T47D (cell line): ENCODE measurements around the gene PRDM4.

Source experiments
- DNase-seq, 2 experiments: peaks; one replicate each; pipeline versions ENCODE4 v3.0.0 to v3.0.0-alpha.2; 2011 to 2012; ENCODE audit warnings: low read depth in 1 of 2, low spot score in 1 of 2
- JUND ChIP-seq: IDR thresholded peaks from 2 replicates; pipeline ENCODE4 v1.6.1; 2012; ENCODE audit warnings: low read depth
- in situ Hi-C: cut with HindIII; loops from 2 replicates; pipeline ENCODE4 v1.10.0; 2016; ENCODE audit warnings: low sequenced_read_pairs, low pct_unique_long_range_greater_than_20kb

Gene PRDM4

DNA sequence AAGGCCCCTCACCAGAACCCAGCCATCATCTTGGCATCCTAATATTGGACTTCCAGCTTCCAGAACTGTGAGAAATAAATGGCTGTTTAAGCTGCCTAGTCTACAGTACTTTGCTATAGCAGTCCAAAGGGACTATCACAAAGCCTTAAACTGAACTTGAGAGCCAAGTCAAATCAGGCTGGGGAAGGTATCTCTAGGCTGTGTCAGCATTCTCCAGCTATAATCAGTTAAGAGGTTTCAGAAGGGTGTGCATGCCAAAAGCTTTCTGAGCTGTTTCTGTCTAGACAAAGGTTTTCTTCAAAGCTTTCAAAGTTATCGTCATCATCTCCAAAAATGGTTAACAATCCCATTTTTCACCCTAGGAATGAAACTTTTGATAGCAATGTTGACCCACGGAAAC is 21.1 kb upstream of the PRDM4 start:
- in situ Hi-C loops, result no loop called here
- TF ChIP-seq JUND, result no peak
- DNase-seq, result no peak

GRCh38 chr12:107780298-107780697 is 19.4 kb upstream of the PRDM4 start:
- no peak for DNase-seq
- no peak for TF ChIP-seq JUND
- in situ Hi-C loops, result no loop called here

DNA sequence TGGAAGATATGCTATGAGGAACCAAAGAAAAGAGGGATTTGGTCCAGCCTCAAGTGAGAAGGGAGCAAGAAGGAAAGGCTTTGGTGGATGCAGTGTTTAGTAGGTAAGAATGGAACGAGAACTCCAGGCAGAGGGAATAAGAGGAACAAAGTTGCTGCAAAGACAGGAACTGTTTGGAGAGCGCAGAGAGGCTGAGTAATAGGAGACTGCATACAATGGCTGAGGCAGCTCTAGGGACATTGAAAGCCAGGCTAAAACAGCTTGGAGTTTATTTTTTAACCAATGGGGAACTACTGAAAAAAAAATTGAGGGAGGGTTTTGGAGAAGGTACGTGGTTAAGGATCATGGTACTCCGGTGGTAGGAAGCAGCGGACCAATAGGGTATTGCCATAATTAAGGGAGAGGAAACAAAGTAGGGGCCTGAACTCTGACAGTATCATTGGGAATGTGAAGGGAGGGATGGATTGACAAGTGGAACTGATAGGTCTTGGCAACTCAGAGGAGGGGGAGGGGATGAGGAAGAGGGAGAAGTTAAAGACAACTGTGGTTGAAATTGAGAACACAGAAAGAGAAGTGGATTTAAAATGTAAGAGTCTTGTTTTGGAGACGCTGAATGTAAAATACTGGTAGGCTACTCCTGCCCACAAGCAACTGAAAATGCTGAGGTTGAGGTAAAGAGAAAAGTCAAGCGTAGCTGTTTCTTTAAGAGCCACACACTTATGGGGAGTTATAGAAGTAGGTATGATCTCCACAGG is 18.3 kb upstream of the PRDM4 start:
- in situ Hi-C loops, result no loop called here
- DNase-seq, result no peak
- no peak for TF ChIP-seq JUND

DNA sequence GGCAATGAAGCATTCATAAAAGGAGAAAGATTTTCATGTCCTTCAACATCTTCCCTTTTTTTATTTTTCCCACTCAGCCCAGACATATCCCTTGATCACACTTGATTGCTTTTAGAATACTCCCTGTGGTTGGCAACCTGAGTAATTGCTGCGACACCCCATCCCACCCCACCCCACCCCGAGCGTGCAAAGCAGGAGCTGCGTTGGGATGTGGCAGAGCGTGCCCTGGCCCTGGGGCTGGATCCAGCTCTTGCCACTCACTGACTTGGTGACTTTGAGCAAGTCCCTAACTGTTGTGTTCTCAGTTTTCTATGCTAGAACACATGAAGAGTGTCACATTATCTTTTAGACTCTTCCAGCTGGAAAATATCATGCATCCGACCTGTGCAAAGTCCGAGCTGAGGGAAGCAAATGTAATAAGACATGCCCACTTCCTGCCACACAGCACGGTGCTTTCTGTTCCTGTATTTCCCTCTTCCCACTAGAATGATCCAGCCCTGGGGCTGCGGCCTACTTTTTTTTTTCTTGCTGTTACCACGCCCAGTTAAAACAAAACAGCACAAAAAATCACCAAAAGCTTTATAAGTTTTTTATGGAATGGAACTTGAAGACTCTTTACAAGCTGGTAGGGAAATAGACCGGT is 17.6 kb upstream of the PRDM4 start:
- no peak for TF ChIP-seq JUND
- DNase-seq, result no peak
- in situ Hi-C loops, result no loop called here

GRCh38 chr12:107776171-107776570 is 15.2 kb upstream of the PRDM4 start:
- in situ Hi-C loops, result no loop called here
- DNase-seq, result no peak
- TF ChIP-seq JUND, result no peak

DNA sequence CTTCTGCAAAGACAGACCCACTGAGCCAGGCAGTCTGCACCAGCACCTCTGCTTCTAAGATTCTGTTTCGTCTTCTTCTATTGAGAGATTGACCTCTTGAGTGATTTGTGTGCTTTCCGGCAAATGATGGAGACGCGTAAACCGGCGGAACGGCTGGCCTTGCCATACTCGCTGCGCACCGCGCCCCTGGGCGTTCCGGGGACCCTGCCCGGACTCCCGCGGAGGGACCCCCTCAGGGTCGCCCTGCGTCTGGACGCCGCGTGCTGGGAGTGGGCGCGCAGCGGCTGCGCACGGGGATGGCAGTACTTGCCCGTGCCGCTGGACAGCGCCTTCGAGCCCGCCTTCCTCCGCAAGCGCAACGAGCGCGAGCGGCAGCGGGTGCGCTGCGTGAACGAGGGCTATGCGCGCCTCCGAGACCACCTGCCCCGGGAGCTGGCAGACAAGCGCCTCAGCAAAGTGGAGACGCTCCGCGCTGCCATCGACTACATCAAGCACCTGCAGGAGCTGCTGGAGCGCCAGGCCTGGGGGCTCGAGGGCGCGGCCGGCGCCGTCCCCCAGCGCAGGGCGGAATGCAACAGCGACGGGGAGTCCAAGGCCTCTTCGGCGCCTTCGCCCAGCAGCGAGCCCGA is 14.3 kb upstream of the PRDM4 start:
- DNase-seq, result no peak
- in situ Hi-C loops, result no loop called here
- TF ChIP-seq JUND, result no peak

DNA sequence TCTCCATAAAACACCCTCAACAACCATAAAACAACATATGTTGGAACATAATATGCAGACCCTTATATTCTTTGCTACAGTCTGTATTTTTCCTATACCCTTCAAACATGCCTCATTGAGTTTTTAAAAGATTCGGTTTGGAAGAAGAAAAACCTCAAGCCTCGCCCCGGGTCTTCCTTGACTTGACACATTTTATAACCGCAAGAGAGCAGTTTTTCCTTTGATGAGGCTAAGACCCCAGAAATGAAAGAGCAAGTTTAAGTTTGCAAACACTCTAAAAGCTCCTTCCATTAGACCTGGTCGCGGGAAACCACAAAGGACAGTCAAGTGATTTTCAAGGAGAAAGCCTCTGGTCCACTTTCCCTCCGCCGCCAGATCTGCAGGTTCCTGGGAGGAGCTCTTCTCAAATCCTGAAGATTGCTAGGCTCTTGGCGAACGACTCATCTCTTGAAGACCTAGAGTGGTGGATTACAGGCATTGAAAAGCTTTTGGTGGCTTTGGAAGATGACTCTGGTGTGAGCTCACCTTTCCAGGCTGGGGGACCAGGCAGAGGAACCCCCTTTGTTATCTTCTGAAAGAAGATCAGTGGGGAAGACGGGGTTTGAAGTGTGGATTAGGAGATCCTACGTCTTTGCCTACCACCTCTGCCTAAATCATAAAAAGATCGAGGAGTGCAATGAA is 13.6 kb upstream of the PRDM4 start, which contains the start of gene ASCL4:
TSS of gene ASCL4 (plus strand) at position 356 of the 681 bp plus-strand sequence. CDS start 515 bp downstream, outside the sequence.
- in situ Hi-C loops, result no loop called here
- DNase-seq, result peak in 1 of 2 experiments; percentile 26
- no peak for TF ChIP-seq JUND

DNA sequence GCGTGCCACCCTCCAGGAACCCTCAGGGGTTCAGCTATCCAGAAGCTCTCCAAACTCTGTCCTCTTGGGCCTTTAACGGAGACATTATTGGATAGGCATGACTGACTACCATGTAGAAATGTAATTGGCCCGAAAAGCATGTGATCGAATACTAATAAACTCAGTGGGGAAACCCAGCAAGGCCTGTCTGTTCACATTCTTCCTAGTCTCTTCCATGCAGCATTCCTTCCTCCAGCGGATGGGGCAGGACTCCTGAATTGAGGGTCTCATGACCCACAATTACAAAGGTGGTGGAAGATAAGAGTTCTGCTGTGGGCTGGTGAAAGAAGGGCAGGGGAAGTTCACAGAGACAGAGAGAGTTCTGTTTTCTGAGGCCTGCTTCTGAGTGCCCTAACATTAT is 6.5 kb upstream of the PRDM4 start:
- DNase-seq, result peak in 1 of 2 experiments; percentile 54
- in situ Hi-C loops, result no loop called here
- TF ChIP-seq JUND, result no peak

- peak in 1 of 2 experiments; percentile 73 for DNase-seq
- in situ Hi-C loops, result no loop called here
- no peak for TF ChIP-seq JUND
Observed at GRCh38 chr12:107765316-107765715, 4.4 kb upstream of the PRDM4 start.

DNA sequence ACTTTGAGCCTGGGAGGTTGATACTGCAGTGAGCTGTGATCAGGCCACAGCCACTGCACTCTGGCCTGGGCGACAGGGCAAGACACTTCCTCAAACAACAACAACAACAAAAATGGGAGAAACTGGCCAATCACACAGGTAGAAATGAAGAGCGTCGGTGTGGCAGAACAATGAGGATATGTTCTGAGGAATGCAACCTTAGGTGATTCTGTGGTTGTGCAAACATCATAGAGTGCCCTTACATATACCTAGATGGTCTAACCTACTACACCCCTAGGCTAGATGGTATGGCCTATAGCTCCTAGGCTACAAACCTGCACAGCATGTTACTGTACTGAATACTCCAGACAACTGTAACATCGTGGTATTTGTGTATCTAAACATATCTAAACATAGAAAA is 3.7 kb upstream of the PRDM4 start:
- in situ Hi-C loops, result no loop called here
- TF ChIP-seq JUND, result no peak
- DNase-seq, result peak in 1 of 2 experiments; percentile 70

- no peak for TF ChIP-seq JUND
- in situ Hi-C loops, result no loop called here
- no peak for DNase-seq
Observed at GRCh38 chr12:107762874-107763273, 1.9 kb upstream of the PRDM4 start.

DNA sequence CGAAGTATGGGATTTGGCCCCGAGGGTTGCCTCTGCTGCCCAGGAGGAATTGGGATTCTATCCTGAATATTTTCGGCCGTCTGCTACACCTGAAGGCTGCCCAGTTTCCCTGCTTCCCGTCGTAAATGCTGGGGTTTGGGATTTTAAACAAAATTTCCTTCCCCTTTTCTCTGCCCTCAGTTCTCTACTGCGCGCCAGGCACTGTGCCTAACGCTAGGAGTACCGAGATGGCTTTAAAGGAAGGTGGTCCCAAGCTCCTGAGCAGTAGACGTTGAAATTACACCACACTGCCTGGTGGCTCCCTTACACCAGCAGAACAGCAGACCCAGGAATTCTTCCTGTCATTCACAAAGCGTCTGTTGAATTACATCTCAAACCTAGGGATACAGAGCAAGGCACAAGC is 566 bp upstream of the PRDM4 start:
- peak in 1 of 2 experiments; percentile 17 for DNase-seq
- in situ Hi-C loops, result no loop called here

More for the DNA sequence above, 566 bp upstream of the PRDM4 start:
- no peak for TF ChIP-seq JUND
